HG02970 (cell line): ENCODE results near the gene NECTIN3.

Experiments
- ATAC-seq: cut with Tn5 transposase; IDR thresholded peaks from one replicate; pipeline ENCODE4 v1.9.1; 2021; ENCODE audit warnings: mild to moderate bottlenecking, moderate library complexity, moderate number of reproducible peaks; ENCODE audit not compliant: unreplicated experiment, low FRiP score

Gene NECTIN3

GRCh38 chr3:111081008-111081545 lies 9.5 kb downstream of the NECTIN3 start:
- ATAC-seq: no peak

GRCh38 chr3:111084911-111085310 lies 13.3 kb downstream of the NECTIN3 start:
- ATAC-seq: no peak

GRCh38 chr3:111087924-111088469 lies 16.4 kb downstream of the NECTIN3 start:
- no peak for ATAC-seq

- no peak for ATAC-seq
These were observed 25.0 kb downstream of the NECTIN3 start for GRCh38 chr3:111096487-111097209.

DNA sequence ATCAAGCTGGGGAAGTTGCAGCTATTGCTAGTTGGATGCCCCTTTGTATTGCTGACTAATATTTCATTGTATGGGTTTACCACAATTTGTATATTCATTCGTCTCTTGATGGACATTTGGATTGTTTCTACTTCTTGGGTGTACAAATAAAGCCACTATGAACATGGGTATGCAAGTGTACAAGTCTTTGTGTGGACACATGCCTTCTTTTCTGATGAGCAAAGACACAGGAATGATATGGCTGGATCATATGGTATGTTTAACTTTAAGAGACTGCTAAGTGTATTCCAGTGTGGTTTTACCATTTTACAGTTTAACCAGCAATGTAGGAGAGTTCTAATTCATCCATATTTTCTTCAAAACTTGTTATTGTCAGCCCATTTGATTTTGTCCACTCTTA lies 32.2 kb downstream of the NECTIN3 start:
- no peak for ATAC-seq

- no peak for ATAC-seq
These were observed 35.5 kb downstream of the NECTIN3 start for GRCh38 chr3:111106993-111107661.

GRCh38 chr3:111107662-111108035 lies 36.0 kb downstream of the NECTIN3 start:
- ATAC-seq: no peak

DNA sequence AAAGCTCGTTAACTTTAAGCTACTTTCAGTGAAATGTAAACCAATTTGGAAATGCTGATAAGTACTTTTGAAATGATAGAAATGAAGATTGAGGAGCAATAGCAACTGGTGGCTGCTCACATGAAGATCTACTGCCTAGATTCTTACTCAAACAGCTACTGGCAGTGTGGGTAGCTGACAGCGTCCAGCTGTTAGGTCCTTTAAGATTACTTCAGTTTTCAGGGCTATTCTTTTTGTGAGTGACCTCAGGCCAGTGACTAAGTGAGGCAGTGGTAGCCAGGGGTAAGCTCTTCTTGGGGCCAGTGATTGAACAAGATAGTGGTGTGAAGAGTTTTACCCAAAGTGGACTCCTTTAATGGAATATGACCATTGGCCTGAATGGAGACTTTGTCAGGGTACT lies 41.3 kb downstream of the NECTIN3 start:
- ATAC-seq: no peak

DNA sequence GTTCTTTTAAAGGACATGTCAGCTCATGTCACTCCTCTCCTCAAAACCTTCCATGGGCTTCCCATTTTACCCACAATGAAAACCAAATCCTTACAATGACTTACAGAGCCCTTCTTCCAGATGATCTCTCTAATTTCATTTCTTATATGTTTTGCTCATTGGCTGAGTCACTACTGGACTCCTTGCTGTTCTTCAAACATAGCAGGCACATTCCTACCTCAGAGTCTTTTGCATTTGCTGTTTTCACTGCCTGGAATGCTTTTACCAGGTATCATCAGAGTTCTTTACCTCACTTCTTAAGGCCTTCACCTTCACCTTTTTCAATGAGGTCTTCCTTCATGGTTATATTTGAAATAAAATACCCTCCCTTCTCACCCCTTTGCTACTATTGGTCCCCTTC lies 57.3 kb downstream of the NECTIN3 start:
- ATAC-seq: no peak

- ATAC-seq: no peak
These were observed 59.2 kb downstream of the NECTIN3 start for GRCh38 chr3:111130827-111131226.

- no peak for ATAC-seq
These were observed 62.7 kb downstream of the NECTIN3 start for GRCh38 chr3:111134302-111134701.

GRCh38 chr3:111151438-111151837 lies 79.8 kb downstream of the NECTIN3 start:
- no peak for ATAC-seq

GRCh38 chr3:111152496-111152895 lies 80.9 kb downstream of the NECTIN3 start:
- ATAC-seq: no peak

- no peak for ATAC-seq
These were observed 84.9 kb downstream of the NECTIN3 start for GRCh38 chr3:111156517-111156916.

DNA sequence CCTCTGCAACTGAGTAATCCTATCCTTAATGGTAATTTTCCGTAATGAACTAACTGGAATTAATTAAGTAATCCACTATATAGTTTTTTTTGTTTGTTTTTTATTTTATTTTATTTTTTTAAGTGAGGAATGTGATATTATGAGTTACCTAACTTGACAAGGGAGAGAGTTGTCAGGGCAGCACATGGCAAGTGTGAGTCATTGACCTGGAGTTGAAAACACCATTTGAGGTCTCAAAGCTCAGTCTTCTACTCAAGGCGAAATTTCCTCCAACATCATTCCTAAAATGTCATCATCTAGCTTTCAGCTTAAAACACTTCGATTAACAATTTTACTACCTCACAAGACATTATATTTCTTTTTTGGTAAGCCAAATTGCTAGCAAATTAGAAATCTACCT lies 87.8 kb downstream of the NECTIN3 start:
- ATAC-seq: no peak

DNA sequence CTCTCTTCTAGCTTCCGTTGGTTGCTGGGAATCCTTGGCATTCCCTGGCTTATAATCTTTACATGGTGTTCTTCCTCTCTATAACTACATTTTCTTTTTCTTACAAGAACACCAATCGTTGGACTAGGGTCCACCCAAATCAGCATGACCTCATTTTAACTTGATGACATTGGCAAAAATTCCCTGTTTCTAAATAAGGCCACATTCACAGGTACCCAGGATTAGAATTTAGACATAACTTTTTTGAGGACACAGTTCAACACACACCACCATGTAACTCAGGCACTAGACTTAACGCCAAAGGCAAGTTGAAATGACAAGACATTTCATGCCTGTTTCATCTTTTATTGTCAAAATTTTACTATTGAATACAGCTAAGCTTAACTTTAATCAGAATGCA lies 93.0 kb downstream of the NECTIN3 start:
- ATAC-seq: no peak

- no peak for ATAC-seq
These were observed 93.8 kb downstream of the NECTIN3 start for GRCh38 chr3:111165411-111165810.

GRCh38 chr3:111173328-111173900 lies 101.8 kb downstream of the NECTIN3 start:
- no peak for ATAC-seq

GRCh38 chr3:111173906-111174305 lies 102.3 kb downstream of the NECTIN3 start:
- ATAC-seq: no peak

GRCh38 chr3:111190518-111190917 lies 118.9 kb downstream of the NECTIN3 start:
- ATAC-seq: no peak

DNA sequence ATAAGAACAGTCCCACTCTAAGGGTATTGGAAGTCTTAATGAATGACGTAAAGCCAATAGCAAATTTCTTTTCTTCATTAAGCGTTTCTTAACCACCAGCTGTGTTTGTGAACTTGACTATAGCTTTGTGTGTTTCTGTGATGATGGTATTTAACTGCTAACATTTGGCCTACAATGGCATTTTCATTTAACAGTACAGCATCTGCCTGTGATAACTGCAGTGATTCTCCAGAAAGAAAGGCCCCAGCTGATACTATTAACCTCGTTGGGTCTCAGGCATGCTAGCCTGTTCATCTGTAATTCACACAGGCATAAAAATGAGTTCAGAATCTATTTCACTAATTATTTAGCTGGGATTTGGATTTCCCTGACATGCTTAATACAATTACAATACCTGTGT lies 121.9 kb downstream of the NECTIN3 start:
- ATAC-seq: no peak
